A673 (cell line): ENCODE results near the gene SMTN.
"Not testable (repeated sequence)": the region's sequence is repeated elsewhere in the genome, so short reads cannot be mapped to it uniquely, and the experiment has no call there.

Experiments
- EZH2 ChIP-seq: fragments of 200-600 bp; sonication (generic); IDR thresholded peaks from 2 replicates; pipeline ENCODE4 v1.6.1; 2017; ENCODE audit warnings: borderline replicate concordance, low read depth, mild to moderate bottlenecking, mixed read lengths, antibody characterized with exemption, low read length; ENCODE audit not compliant: poor library complexity, severe bottlenecking
- TF ChIP-seq, protein P1 (sequence below): fragments of 300-800, 200-600 bp; sonication (generic); conservative IDR thresholded peaks from 2 replicates; pipeline ENCODE4 v1.5.1; 2017; ENCODE audit warnings: low read depth, mild to moderate bottlenecking, antibody characterized with exemption, low read length, moderate library complexity, mixed read lengths

DNA sequence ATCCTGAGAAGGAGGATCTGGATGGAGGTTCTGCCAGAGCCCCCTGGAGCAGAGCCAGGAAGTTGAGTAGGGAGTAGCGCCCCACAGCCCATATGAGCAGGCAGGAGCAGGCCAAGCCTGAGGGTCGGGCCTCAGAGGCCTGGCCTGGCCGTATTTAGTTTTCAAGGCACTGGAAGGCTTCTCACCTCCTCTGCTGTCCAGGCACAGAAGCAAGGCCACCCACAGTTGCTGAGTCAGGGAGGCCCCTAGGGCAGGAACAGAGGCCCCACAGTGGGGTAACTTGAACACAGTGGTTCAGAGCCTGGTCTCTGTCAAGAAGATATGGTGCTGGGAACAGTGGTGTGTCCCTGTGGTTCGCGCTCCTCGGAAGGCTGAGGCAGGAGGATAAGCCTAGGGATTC, 21.5 kb upstream of the SMTN start:
- TF ChIP-seq, protein P1, sequence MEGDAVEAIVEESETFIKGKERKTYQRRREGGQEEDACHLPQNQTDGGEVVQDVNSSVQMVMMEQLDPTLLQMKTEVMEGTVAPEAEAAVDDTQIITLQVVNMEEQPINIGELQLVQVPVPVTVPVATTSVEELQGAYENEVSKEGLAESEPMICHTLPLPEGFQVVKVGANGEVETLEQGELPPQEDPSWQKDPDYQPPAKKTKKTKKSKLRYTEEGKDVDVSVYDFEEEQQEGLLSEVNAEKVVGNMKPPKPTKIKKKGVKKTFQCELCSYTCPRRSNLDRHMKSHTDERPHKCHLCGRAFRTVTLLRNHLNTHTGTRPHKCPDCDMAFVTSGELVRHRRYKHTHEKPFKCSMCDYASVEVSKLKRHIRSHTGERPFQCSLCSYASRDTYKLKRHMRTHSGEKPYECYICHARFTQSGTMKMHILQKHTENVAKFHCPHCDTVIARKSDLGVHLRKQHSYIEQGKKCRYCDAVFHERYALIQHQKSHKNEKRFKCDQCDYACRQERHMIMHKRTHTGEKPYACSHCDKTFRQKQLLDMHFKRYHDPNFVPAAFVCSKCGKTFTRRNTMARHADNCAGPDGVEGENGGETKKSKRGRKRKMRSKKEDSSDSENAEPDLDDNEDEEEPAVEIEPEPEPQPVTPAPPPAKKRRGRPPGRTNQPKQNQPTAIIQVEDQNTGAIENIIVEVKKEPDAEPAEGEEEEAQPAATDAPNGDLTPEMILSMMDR, result not testable (repeated sequence)
- TF ChIP-seq EZH2, result not testable (repeated sequence)
